KMS-11 (cell line): Measurements from ENCODE around the gene STOX1.

Experiments used
- H2AFZ ChIP-seq: fragments of 200-600 bp; sonication (generic); 2 replicates; pipeline ENCODE4 v1.6.1; 2016; ENCODE audit warnings: antibody characterized with exemption, mixed run types, low read depth
- H3K27ac ChIP-seq: fragments of 200-600 bp; sonication (generic); 2 replicates; pipeline ENCODE4 v1.6.1; 2016; ENCODE audit warnings: mild to moderate bottlenecking, mixed run types
- H3K27me3 ChIP-seq: fragments of 200-600 bp; sonication (generic); 2 replicates; pipeline ENCODE4 v1.6.1; 2017; ENCODE audit warnings: mild to moderate bottlenecking, low read depth, mixed run types, moderate library complexity; ENCODE audit not compliant: insufficient read depth
- H3K36me3 ChIP-seq: fragments of 200-600 bp; sonication (generic); 2 replicates; pipeline ENCODE4 v1.6.1; 2017; ENCODE audit warnings: mild to moderate bottlenecking, mixed run types; ENCODE audit not compliant: insufficient read depth
- H3K4me1 ChIP-seq: fragments of 200-600 bp; sonication (generic); 2 replicates; pipeline ENCODE4 v1.6.1; 2016; ENCODE audit warnings: mild to moderate bottlenecking, low read depth, mixed run types; ENCODE audit not compliant: poor library complexity, severe bottlenecking
- H3K4me2 ChIP-seq: fragments of 200-600 bp; sonication (generic); 2 replicates; pipeline ENCODE4 v1.7.0; 2016; ENCODE audit warnings: mild to moderate bottlenecking, mixed run types
- H3K4me3 ChIP-seq: fragments of 200-600 bp; sonication (generic); IDR thresholded peaks from 2 replicates; pipeline ENCODE4 v1.6.1; 2017; ENCODE audit warnings: low read depth, low read length, mixed read lengths; ENCODE audit not compliant: insufficient read depth
- H3K79me2 ChIP-seq: fragments of 200-600 bp; sonication (generic); 2 replicates; pipeline ENCODE4 v1.6.1; 2016; ENCODE audit warnings: low read depth, mixed run types; ENCODE audit not compliant: insufficient read depth
- H3K9ac ChIP-seq: fragments of 200-600 bp; sonication (generic); 2 replicates; pipeline ENCODE4 v1.6.1; 2016; ENCODE audit warnings: mild to moderate bottlenecking, mixed run types
- H4K20me1 ChIP-seq: fragments of 200-600 bp; sonication (generic); 2 replicates; pipeline ENCODE4 v1.6.1; 2016; ENCODE audit warnings: mild to moderate bottlenecking, mixed run types; ENCODE audit not compliant: insufficient read depth
- CTCF ChIP-seq: fragments of 200-600 bp; sonication (generic); conservative IDR thresholded peaks from 2 replicates; pipeline ENCODE4 v1.6.1; 2017; ENCODE audit warnings: low read depth, mild to moderate bottlenecking, antibody characterized with exemption, low read length, moderate library complexity, mixed read lengths

The STOX1 gene

GRCh38 chr10:68787813-68788212, 39.5 kb upstream of the STOX1 start:
- Histone ChIP-seq H4K20me1 (no peaks in the 10 kb centered on the region), H3K9ac (no peak overlapping the region), H3K79me2 (no peaks in the 10 kb centered on the region), H3K4me2 (no peak overlapping the region), H3K27ac (no peak overlapping the region), H3K27me3 (no peaks in the 10 kb centered on the region), H2AFZ (no peak overlapping the region), H3K4me3 (no peak overlapping the region), H3K4me1 (no peaks in the 10 kb centered on the region), H3K36me3 (peaks cover 9% of the 10 kb centered on the region; the same call in 1 of the 2 replicates)
- no peak for TF ChIP-seq CTCF

GRCh38 chr10:68790476-68790875, 36.9 kb upstream of the STOX1 start:
- no peaks in the 10 kb centered on the region for H4K20me1 ChIP-seq
- TF ChIP-seq CTCF = no peak
- H3K79me2 ChIP-seq = no peaks in the 10 kb centered on the region
- no peaks in the 10 kb centered on the region for H3K27me3 ChIP-seq
- H3K36me3 ChIP-seq = peaks cover 9% of the 10 kb centered on the region; the same call in 1 of the 2 replicates
- H3K9ac ChIP-seq = no peak overlapping the region
- H2AFZ ChIP-seq = no peak overlapping the region
- no peak overlapping the region for H3K4me2 ChIP-seq
- H3K27ac ChIP-seq = no peak overlapping the region
- no peak overlapping the region for H3K4me3 ChIP-seq
- H3K4me1 ChIP-seq = peaks cover 9% of the 10 kb centered on the region

GRCh38 chr10:68792115-68792514, 35.2 kb upstream of the STOX1 start:
- Histone ChIP-seq H3K79me2 (no peaks in the 10 kb centered on the region), H3K27me3 (no peaks in the 10 kb centered on the region), H3K36me3 (peaks cover 9% of the 10 kb centered on the region; the same call in 1 of the 2 replicates), H3K9ac (no peak overlapping the region), H3K4me2 (no peak overlapping the region), H2AFZ (no peak overlapping the region), H3K4me3 (no peak overlapping the region), H3K4me1 (peaks cover 14% of the 10 kb centered on the region), H4K20me1 (no peaks in the 10 kb centered on the region), H3K27ac (no peak overlapping the region)
- peak; percentile 44; the same call in 1 of the 2 replicates for TF ChIP-seq CTCF

GRCh38 chr10:68795886-68796532, 31.3 kb upstream of the STOX1 start:
- Histone ChIP-seq H3K9ac (no peak overlapping the region), H3K4me2 (no peak overlapping the region), H4K20me1 (no peaks in the 10 kb centered on the region), H3K4me1 (peaks cover 23% of the 10 kb centered on the region), H3K27ac (no peak overlapping the region), H3K4me3 (no peak overlapping the region), H3K36me3 (no peaks in the 10 kb centered on the region), H3K79me2 (no peaks in the 10 kb centered on the region), H2AFZ (no peak overlapping the region), H3K27me3 (no peaks in the 10 kb centered on the region)
- no peak for TF ChIP-seq CTCF
